Memory B cell (primary cell): ENCODE data around the gene GPR161.

Source experiments
- ATAC-seq: fragments of 150-1000 bp; cut with Tn5 transposase; 2 replicates; pipeline ENCODE4 v1.10.0; 2021; ENCODE audit warnings: low read depth, mild to moderate bottlenecking, moderate library complexity
- DNase-seq, 2 donors: peaks; one replicate each; pipeline ENCODE4 v3.0.0; 2022; ENCODE audit warnings: low spot score in 2 of 2
- H3K27ac Mint-ChIP-seq: one replicate; pipeline ENCODE4 v1.8.0; 2022; ENCODE audit warnings: mild to moderate bottlenecking, moderate library complexity, mixed read lengths
- H3K27me3 Mint-ChIP-seq: one replicate; pipeline ENCODE4 v1.8.0; 2022; ENCODE audit warnings: mixed read lengths
- H3K36me3 Mint-ChIP-seq: one replicate; pipeline ENCODE4 v1.8.0; 2022; ENCODE audit warnings: mild to moderate bottlenecking, mixed read lengths
- H3K4me1 Mint-ChIP-seq: one replicate; pipeline ENCODE4 v1.8.0; 2022; ENCODE audit warnings: mixed read lengths
- H3K4me3 Mint-ChIP-seq: one replicate; pipeline ENCODE4 v1.8.0; 2022; ENCODE audit warnings: mild to moderate bottlenecking, moderate library complexity, mixed read lengths
- H3K9me3 Mint-ChIP-seq: one replicate; pipeline ENCODE4 v1.8.0; 2022; ENCODE audit warnings: mixed read lengths

GPR161 gene

GRCh38 chr1:168093616-168094015, 43.1 kb downstream of the GPR161 start:
- DNase-seq (no peak), ATAC-seq (no peak)
- no peaks in the 10 kb centered on the region for H3K9me3 Mint-ChIP-seq
- no peak overlapping the region for H3K27ac Mint-ChIP-seq
- no peaks in the 10 kb centered on the region for H3K4me1 Mint-ChIP-seq
- no peaks in the 10 kb centered on the region for H3K27me3 Mint-ChIP-seq
- H3K36me3 Mint-ChIP-seq = no peaks in the 10 kb centered on the region
- no peak overlapping the region for H3K4me3 Mint-ChIP-seq

- Mint-ChIP-seq H3K27me3 (no peaks in the 10 kb centered on the region), H3K27ac (no peak overlapping the region), H3K36me3 (no peaks in the 10 kb centered on the region), H3K4me1 (no peaks in the 10 kb centered on the region), H3K4me3 (no peak overlapping the region), H3K9me3 (no peaks in the 10 kb centered on the region)
- no peak for ATAC-seq
- no peak for DNase-seq
Observed at GRCh38 chr1:168092566-168093355, 44.0 kb downstream of the GPR161 start.

- Mint-ChIP-seq H3K9me3 (no peaks in the 10 kb centered on the region), H3K36me3 (no peaks in the 10 kb centered on the region), H3K27ac (no peak overlapping the region), H3K27me3 (no peaks in the 10 kb centered on the region), H3K4me1 (no peaks in the 10 kb centered on the region), H3K4me3 (no peak overlapping the region)
- DNase-seq (no peak), ATAC-seq (no peak)
Observed at GRCh38 chr1:168091720-168092550, 44.8 kb downstream of the GPR161 start.

GRCh38 chr1:168091063-168091462, 45.7 kb downstream of the GPR161 start:
- no peak for ATAC-seq
- H3K27me3 Mint-ChIP-seq = no peaks in the 10 kb centered on the region
- no peak for DNase-seq
- no peak overlapping the region for H3K4me3 Mint-ChIP-seq
- H3K36me3 Mint-ChIP-seq = no peaks in the 10 kb centered on the region
- no peak overlapping the region for H3K27ac Mint-ChIP-seq
- H3K9me3 Mint-ChIP-seq = no peaks in the 10 kb centered on the region
- H3K4me1 Mint-ChIP-seq = no peaks in the 10 kb centered on the region

GRCh38 chr1:168090395-168090794, 46.3 kb downstream of the GPR161 start:
- no peak for DNase-seq
- Mint-ChIP-seq H3K36me3 (no peaks in the 10 kb centered on the region), H3K4me3 (no peak overlapping the region), H3K27ac (no peak overlapping the region), H3K27me3 (no peaks in the 10 kb centered on the region), H3K4me1 (no peaks in the 10 kb centered on the region), H3K9me3 (no peaks in the 10 kb centered on the region)
- no peak for ATAC-seq

- Mint-ChIP-seq H3K27ac (no peak overlapping the region), H3K27me3 (no peaks in the 10 kb centered on the region), H3K4me1 (no peaks in the 10 kb centered on the region), H3K9me3 (no peaks in the 10 kb centered on the region), H3K36me3 (no peaks in the 10 kb centered on the region), H3K4me3 (no peak overlapping the region)
- no peak for DNase-seq
- no peak for ATAC-seq
Observed at GRCh38 chr1:168089979-168090337, 46.8 kb downstream of the GPR161 start.

- ATAC-seq = no peak
- no peaks in the 10 kb centered on the region for H3K27me3 Mint-ChIP-seq
- peaks cover 2% of the 10 kb centered on the region for H3K4me1 Mint-ChIP-seq
- H3K4me3 Mint-ChIP-seq = no peak overlapping the region
- no peaks in the 10 kb centered on the region for H3K36me3 Mint-ChIP-seq
- H3K9me3 Mint-ChIP-seq = no peaks in the 10 kb centered on the region
- DNase-seq = no peak
- no peak overlapping the region for H3K27ac Mint-ChIP-seq
Observed at GRCh38 chr1:168089326-168089978, 47.3 kb downstream of the GPR161 start.

- ATAC-seq = no peak
- no peaks in the 10 kb centered on the region for H3K27me3 Mint-ChIP-seq
- H3K27ac Mint-ChIP-seq = no peak overlapping the region
- DNase-seq = no peak
- peaks cover 2% of the 10 kb centered on the region for H3K4me1 Mint-ChIP-seq
- H3K9me3 Mint-ChIP-seq = no peaks in the 10 kb centered on the region
- no peaks in the 10 kb centered on the region for H3K36me3 Mint-ChIP-seq
- no peak overlapping the region for H3K4me3 Mint-ChIP-seq
Observed at GRCh38 chr1:168088511-168089325, 48.0 kb downstream of the GPR161 start.

GRCh38 chr1:168087696-168088095, 49.0 kb downstream of the GPR161 start:
- H3K4me3 Mint-ChIP-seq = no peak overlapping the region
- no peak overlapping the region for H3K27ac Mint-ChIP-seq
- DNase-seq (no peak), ATAC-seq (no peak)
- H3K4me1 Mint-ChIP-seq = peaks cover 2% of the 10 kb centered on the region
- no peaks in the 10 kb centered on the region for H3K27me3 Mint-ChIP-seq
- no peaks in the 10 kb centered on the region for H3K36me3 Mint-ChIP-seq
- no peaks in the 10 kb centered on the region for H3K9me3 Mint-ChIP-seq

- no peaks in the 10 kb centered on the region for H3K27me3 Mint-ChIP-seq
- H3K4me3 Mint-ChIP-seq = no peak overlapping the region
- H3K36me3 Mint-ChIP-seq = no peaks in the 10 kb centered on the region
- no peak overlapping the region for H3K27ac Mint-ChIP-seq
- H3K9me3 Mint-ChIP-seq = no peaks in the 10 kb centered on the region
- H3K4me1 Mint-ChIP-seq = peaks cover 2% of the 10 kb centered on the region
- ATAC-seq (no peak), DNase-seq (no peak)
Observed at GRCh38 chr1:168086438-168086837, 50.3 kb downstream of the GPR161 start.

- peaks cover 2% of the 10 kb centered on the region for H3K4me1 Mint-ChIP-seq
- DNase-seq (no peak), ATAC-seq (no peak)
- H3K27me3 Mint-ChIP-seq = no peaks in the 10 kb centered on the region
- H3K36me3 Mint-ChIP-seq = no peaks in the 10 kb centered on the region
- H3K4me3 Mint-ChIP-seq = no peak overlapping the region
- no peaks in the 10 kb centered on the region for H3K9me3 Mint-ChIP-seq
- no peak overlapping the region for H3K27ac Mint-ChIP-seq
Observed at GRCh38 chr1:168085401-168085872, 51.3 kb downstream of the GPR161 start.

- no peak overlapping the region for H3K4me3 Mint-ChIP-seq
- ATAC-seq = peak; percentile 73
- H3K4me1 Mint-ChIP-seq = peaks cover 2% of the 10 kb centered on the region
- DNase-seq = peak; percentile 46 to 60
- H3K27me3 Mint-ChIP-seq = no peaks in the 10 kb centered on the region
- no peaks in the 10 kb centered on the region for H3K9me3 Mint-ChIP-seq
- no peaks in the 10 kb centered on the region for H3K36me3 Mint-ChIP-seq
- H3K27ac Mint-ChIP-seq = no peak overlapping the region
Observed at GRCh38 chr1:168084396-168085231, 52.1 kb downstream of the GPR161 start.
